ENCODE data around the gene CEP57L1. TPM values are rescaled to one million over a fixed set of nuclear protein-coding genes. Genes with fewer than 3 reads are reported as not detected.

Gene CEP57L1
- total RNA-seq, 1 experiment from 2014 or later: 45.2 TPM

Other genes with a start within 250 kb of the CEP57L1 start
- 0.71 and 1.9 TPM in 2 replicates for gene ARMC2, start 247.1 kb upstream of the CEP57L1 start, total RNA-seq (2014; rRNA removed; shearing (Covaris generic))
- gene SESN1, start 661 bp upstream of the CEP57L1 start, total RNA-seq (2014; rRNA removed; shearing (Covaris generic)): 12.7 and 15.8 TPM in 2 replicates

Data from SJSA1 (cell line).